Measurements from ENCODE around the gene ALAD. TPM values are rescaled to one million over a fixed set of nuclear protein-coding genes. Genes with fewer than 3 reads are reported as not detected.

Gene ALAD
- total and polyA plus RNA-seq, 2 of the 8 experiments (the other 6 are each of a cell fraction or from before 2014, with no cell fraction given): 8.2 to 15.3 TPM

- no peak overlapping the region for H3K4me2 ChIP-seq (ENCODE audit: insufficient read depth in 1 of 2, low read depth in 2 of 2, low read length in 2 of 2)
- no peak overlapping the region for H2BK12ac ChIP-seq (ENCODE audit: low read depth, low read length)
- peaks cover 0 to 2% of the 10 kb centered on the region in 2 experiments for H4K20me1 ChIP-seq (replicated peaks in 1 of 2; ENCODE audit: control insufficient read depth in 1 of 2, insufficient read depth in 2 of 2, low read length in 2 of 2)
- H2AK5ac ChIP-seq (ENCODE audit: low read depth, low read length): no peak overlapping the region
- DNase-seq (ENCODE audit: low read depth in 1 of 2, low spot score in 2 of 2) (no peak), FAIRE-seq (no peak)
- H3K18ac ChIP-seq (ENCODE audit: extremely low read depth, low read length): no peak overlapping the region
- no peak overlapping the region for H3K23ac ChIP-seq (ENCODE audit: insufficient read length)
- no peaks in the 10 kb centered on the region; a peak in 1 of 7 replicates for H3K4me1 ChIP-seq (replicated peaks in 1 of 4; ENCODE audit: control insufficient read depth in 3 of 4, insufficient read depth in 4 of 4, low read length in 3 of 4)
- no peak overlapping the region for H3K14ac ChIP-seq (ENCODE audit: insufficient read length)
- H3K9ac ChIP-seq (replicated peaks in 1 of 4; ENCODE audit: extremely low read depth in 1 of 4, low read depth in 3 of 4, low read length in 3 of 4): no peak overlapping the region
- H2AFZ ChIP-seq (ENCODE audit: low read length): no peak overlapping the region
- 83% methylated on average over 3 of the region's 3 CpGs; no CpG with 5 or more reads in 1 of the 2 experiments for WGBS, 2 experiments (ENCODE audit: extremely low coverage in 1 of 2, insufficient coverage in 1 of 2, insufficient read length in 1 of 2, insufficient replicate concordance in 2 of 2, low coverage in 1 of 2, low lambda C conversion rate in 2 of 2, missing lambda C conversion rate in 1 of 2)
- no peaks in the 10 kb centered on the region for H3K27me3 ChIP-seq (replicated peaks in 1 of 4; ENCODE audit: control insufficient read depth in 3 of 4, extremely low read depth in 1 of 4, insufficient read depth in 3 of 4, low read length in 3 of 4)
- CTCF ChIA-PET (ENCODE audit: partially characterized antibody): interaction anchor here (1.6 to 3.2 kb wide), 2 partner anchors 12 to 37 kb away, joined by 3 to 10 read pairs; partner anchors contain the start of gene ALAD
- H3K27ac ChIP-seq (ENCODE audit: low read depth, low read length): no peak overlapping the region
- no peak overlapping the region for H4K91ac ChIP-seq (replicated peaks; ENCODE audit: insufficient read length, low read length)
- POLR2A ChIA-PET (ENCODE audit: partially characterized antibody): interaction anchor here (0.9 to 1.7 kb wide), 2 partner anchors 8 to 11 kb away, joined by 5 to 6 read pairs; no protein-coding TSS in a partner anchor
- no peak overlapping the region for H2BK120ac ChIP-seq (replicated peaks; ENCODE audit: low read depth, low read length)
- no peak overlapping the region for H4K8ac ChIP-seq (ENCODE audit: extremely low read depth, insufficient read depth, low read length)
- no peaks in the 10 kb centered on the region for H3K36me3 ChIP-seq (ENCODE audit: control insufficient read depth in 2 of 4, insufficient read depth in 4 of 4, low read length in 3 of 4)
- H3K9me3 ChIP-seq (ENCODE audit: insufficient read depth in 2 of 2, low read depth in 1 of 2, low read length in 1 of 2): no peaks in the 10 kb centered on the region
- TF ChIP-seq CTBP2 (IDR thresholded peaks at IDR 0.05; ENCODE audit: borderline replicate concordance, insufficient read depth, insufficient read length, low read length) (no peak), EP300 (IDR thresholded peaks at IDR 0.05; ENCODE audit: borderline replicate concordance in 1 of 2, low read depth in 2 of 2, low read length in 2 of 2) (no peak), POLR2A (IDR thresholded peaks at IDR 0.05; ENCODE audit: control extremely low read depth in 1 of 2, low read depth in 2 of 2, low read length in 2 of 2) (no peak), EGR1 (IDR thresholded peaks at IDR 0.05; ENCODE audit: borderline replicate concordance, low read depth, low read length) (no peak), SIN3A (conservative IDR thresholded peaks at IDR 0.05 in 1 of 2, IDR thresholded peaks at IDR 0.05 in 1 of 2; ENCODE audit: low read depth in 1 of 2, low read length in 2 of 2) (no peak), TAF1 (IDR thresholded peaks at IDR 0.05; ENCODE audit: low read depth, low read length) (no peak), KDM1A (IDR thresholded peaks at IDR 0.05; ENCODE audit: borderline replicate concordance, low read length) (no peak), KDM5A (IDR thresholded peaks at IDR 0.05; ENCODE audit: low read length) (no peak)
- H3K56ac ChIP-seq (replicated peaks; ENCODE audit: insufficient read length, low read depth, low read length): no peak overlapping the region
- no peaks in the 10 kb centered on the region for H3K23me2 ChIP-seq (ENCODE audit: low read depth, low read length)
- no peaks in the 10 kb centered on the region; the same call in 1 of the 2 replicates for H3K79me1 ChIP-seq (ENCODE audit: low read depth, low read length)
- no peak overlapping the region for H3K4ac ChIP-seq (replicated peaks; ENCODE audit: insufficient read length, low read depth, low read length)
- H2BK20ac ChIP-seq (ENCODE audit: low read length): no peak overlapping the region
- no peak overlapping the region for H3K4me3 ChIP-seq (ENCODE audit: extremely low read depth in 1 of 4, insufficient read depth in 2 of 4, low read depth in 3 of 4, low read length in 4 of 4)
- no peak overlapping the region for H4K5ac ChIP-seq (ENCODE audit: insufficient read length, low read depth, low read length)
- H3K79me2 ChIP-seq (ENCODE audit: control insufficient read depth in 1 of 2, insufficient read depth in 2 of 2, low read length in 2 of 2): no peaks in the 10 kb centered on the region
- H2BK5ac ChIP-seq (ENCODE audit: low read depth, low read length): no peak overlapping the region
- H2BK15ac ChIP-seq (ENCODE audit: low read length): no peak overlapping the region
These were observed 37.7 kb downstream of the ALAD start for GRCh38 chr9:113363336-113363735.

Measured in H1 (cell line).